GM12878 (cell line): ENCODE data around the gene SNRPA1. TPM values are rescaled to one million over a fixed set of nuclear protein-coding genes. Genes with fewer than 3 reads are reported as not detected.

Experiments used
- ATAC-seq: fragments of 200-7000 bp; cut with Tn5 transposase; 3 replicates; pipeline ENCODE4 v1.9.1; 2020; ENCODE audit warnings: mild to moderate bottlenecking, moderate library complexity
- BruUV-seq: library from RNA; stranded (reverse); fragments of 400-500 nt; replicated peaks from 2 replicates; lab custom pipeline; 2021; lab: Mats Ljungman, UMichigan
- CTCF ChIA-PET: fragments of 300-600 bp; sonication (Branson Sonifier 250); formaldehyde crosslinking; extraction: SDS; loops from one replicate; lab custom pipeline; 2021; ENCODE audit warnings: inconsistent platforms; lab: Yijun Ruan, JAX
- POLR2A ChIA-PET: fragments of 350-600 bp; formaldehyde crosslinking; extraction: SDS; loops from one replicate; lab custom pipeline; 2021; ENCODE audit warnings: inconsistent platforms; lab: Charles Lee
- RAD21 ChIA-PET: fragments of 300-600 bp; sonication (Branson Sonifier 250); formaldehyde crosslinking; loops from one replicate; lab custom pipeline; 2023; ENCODE audit warnings: antibody characterized with exemption; ENCODE audit not compliant: unreplicated experiment; lab: Charles Lee
- SMC1A ChIA-PET: fragments of 300-600 bp; sonication (Branson Sonifier 250); formaldehyde crosslinking; loops from one replicate; lab custom pipeline; 2023; ENCODE audit not compliant: unreplicated experiment, uncharacterized antibody; lab: Charles Lee
- DNase-seq: peaks from one replicate; pipeline ENCODE4 v3.0.0-alpha.2; 2011; ENCODE audit warnings: low read depth, low spot score
- FAIRE-seq: peaks from 3 replicates; lab custom pipeline; 2011; peaks lifted over from hg19 to GRCh38; lab: Jason Lieb, UNC
- H2AFZ ChIP-seq: 2 replicates; pipeline ENCODE4 v1.6.0; 2011; ENCODE audit warnings: low read depth, low read length, control low read depth; ENCODE audit not compliant: control insufficient read depth
- H3K27ac ChIP-seq: 2 replicates; pipeline ENCODE4 v1.5.1; 2011; ENCODE audit warnings: control low read depth; ENCODE audit not compliant: control insufficient read depth, insufficient read depth
- H3K27me3 ChIP-seq, 2 experiments: replicated peaks in 1 of 2; 2 replicates each; pipeline versions ENCODE4 v1.6.0 to v1.6.1; 2011; ENCODE audit warnings: low read length in 1 of 2; ENCODE audit not compliant: control insufficient read depth in 2 of 2, insufficient read depth in 2 of 2
- H3K36me3 ChIP-seq, 2 experiments: 2 replicates each; pipeline ENCODE4 v1.5.1; 2011; ENCODE audit warnings: low read length in 1 of 2; ENCODE audit not compliant: control insufficient read depth in 2 of 2, insufficient read depth in 2 of 2
- H3K4me1 ChIP-seq: 2 replicates; pipeline ENCODE4 v1.6.1; 2011; ENCODE audit warnings: mild to moderate bottlenecking, low read length, moderate library complexity, mixed read lengths; ENCODE audit not compliant: control insufficient read depth, insufficient read depth
- H3K4me2 ChIP-seq: 2 replicates; pipeline ENCODE4 v1.6.0; 2011; ENCODE audit warnings: control low read depth; ENCODE audit not compliant: control insufficient read depth, insufficient read depth
- H3K4me3 ChIP-seq: fragments of 200-600 bp; sonication (generic); 2 replicates; pipeline ENCODE4 v1.5.1; 2016
- H3K79me2 ChIP-seq: 2 replicates; pipeline ENCODE4 v1.6.0; 2011; ENCODE audit warnings: low read length; ENCODE audit not compliant: control insufficient read depth, insufficient read depth
- H3K9ac ChIP-seq: 2 replicates; pipeline ENCODE4 v1.8.0; 2011; ENCODE audit warnings: low read length, control low read depth, mixed read lengths; ENCODE audit not compliant: control insufficient read depth, insufficient read depth
- H3K9me3 ChIP-seq: replicated peaks from 3 replicates; pipeline ENCODE4 v1.5.1; 2011; ENCODE audit warnings: mild to moderate bottlenecking, low read length; ENCODE audit not compliant: control insufficient read depth, insufficient read depth
- H4K20me1 ChIP-seq: 2 replicates; pipeline ENCODE4 v1.6.0; 2011; ENCODE audit not compliant: control insufficient read depth, insufficient read depth
- BACH1 ChIP-seq: fragments of 450-650 bp; IDR thresholded peaks from 2 replicates; pipeline ENCODE4 v1.6.1; 2017; ENCODE audit warnings: mild to moderate bottlenecking, borderline replicate concordance
- BRCA1 ChIP-seq: IDR thresholded peaks from 2 replicates; pipeline ENCODE4 v1.6.1; 2011; ENCODE audit warnings: low read depth, low read length, improper control_type of control experiment
- CTCF ChIP-seq, 3 experiments: IDR thresholded peaks in 2 of 3; conservative IDR thresholded peaks in 1 of 3; 2 replicates each; pipeline ENCODE4 v1.5.1; 2011; ENCODE audit warnings: low read depth in 3 of 3, low read length in 3 of 3, mild to moderate bottlenecking in 3 of 3, control low read depth in 2 of 3, moderate library complexity in 2 of 3, inconsistent platforms in 1 of 3, mixed read lengths in 1 of 3; ENCODE audit not compliant: control insufficient read depth in 2 of 3, insufficient read depth in 1 of 3; ENCODE audit errors: extremely low read depth in 1 of 3
- EGR1 ChIP-seq, 2 experiments: IDR thresholded peaks; 1 replicate in 1 of 2; 2 replicates in 1 of 2; pipeline ENCODE4 v1.6.1; 2011 to 2012; ENCODE audit warnings: low read depth in 2 of 2, low read length in 2 of 2, borderline replicate concordance in 1 of 2, mild to moderate bottlenecking in 1 of 2, moderate library complexity in 1 of 2
- EP300 ChIP-seq, 2 experiments: fragments of 150-350 bp in 1 of 2; IDR thresholded peaks; 2 replicates each; pipeline ENCODE4 v1.6.1; 2011 to 2012; ENCODE audit warnings: low read depth in 2 of 2, low read length in 2 of 2, borderline replicate concordance in 1 of 2, improper control_type of control experiment in 1 of 2, inconsistent platforms in 1 of 2; ENCODE audit not compliant: control insufficient read depth in 1 of 2
- IRF3 ChIP-seq: fragments of 450-650 bp; IDR thresholded peaks from 2 replicates; pipeline ENCODE4 v1.6.1; 2014; ENCODE audit warnings: mild to moderate bottlenecking
- JUNB ChIP-seq: IDR thresholded peaks from 2 replicates; pipeline ENCODE4 v1.6.1; 2016; ENCODE audit warnings: antibody characterized with exemption, mild to moderate bottlenecking
- KAT2A ChIP-seq: conservative IDR thresholded peaks from 2 replicates; pipeline ENCODE4 v1.6.1; 2011; ENCODE audit warnings: low read depth, low read length; ENCODE audit not compliant: control insufficient read depth
- LARP7 ChIP-seq: fragments of 450-650 bp; IDR thresholded peaks from 2 replicates; pipeline ENCODE4 v1.6.1; 2017; ENCODE audit warnings: mild to moderate bottlenecking
- MLLT1 ChIP-seq: fragments of 450-650 bp; IDR thresholded peaks from 2 replicates; pipeline ENCODE4 v1.6.1; 2016; ENCODE audit warnings: mild to moderate bottlenecking
- NFXL1 ChIP-seq: fragments of 450-650 bp; IDR thresholded peaks from 2 replicates; pipeline ENCODE4 v1.6.1; 2017; ENCODE audit warnings: antibody characterized with exemption, mild to moderate bottlenecking, borderline replicate concordance
- NR2C2 ChIP-seq: IDR thresholded peaks from 2 replicates; pipeline ENCODE4 v1.6.1; 2011; ENCODE audit warnings: borderline replicate concordance, low read depth; ENCODE audit not compliant: control insufficient read depth, insufficient read length
- POU2F2 ChIP-seq: IDR thresholded peaks from 3 replicates; pipeline ENCODE4 v1.6.1; 2011; ENCODE audit warnings: low read depth, mild to moderate bottlenecking, low read length, borderline replicate concordance
- RCOR1 ChIP-seq: conservative IDR thresholded peaks from 2 replicates; pipeline ENCODE4 v1.6.1; 2012; ENCODE audit warnings: low read depth, low read length, improper control_type of control experiment
- SP1 ChIP-seq: IDR thresholded peaks from one replicate; pipeline ENCODE4 v1.6.1; 2011; ENCODE audit warnings: low read depth, low read length
- SREBF2 ChIP-seq: IDR thresholded peaks from 2 replicates; pipeline ENCODE4 v1.6.1; 2012; ENCODE audit warnings: mild to moderate bottlenecking, low read length
- ZNF217 ChIP-seq: fragments of 450-650 bp; IDR thresholded peaks from 2 replicates; pipeline ENCODE4 v1.6.1; 2017; ENCODE audit warnings: antibody characterized with exemption, mild to moderate bottlenecking
- WGBS: methylation state at CpG from one replicate; pipeline ENCODE4 v1.1.6; 2016; ENCODE audit warnings: low lambda C conversion rate; ENCODE audit not compliant: insufficient replicate concordance, insufficient coverage; ENCODE audit errors: missing lambda C conversion rate; 5-methylcytosine and 5-hydroxymethylcytosine counted together
- in situ Hi-C: fragments of 300-500 bp; cut with MboI; formaldehyde crosslinking; loops from 9 replicates; pipeline ENCODE4 v1.14.3; 2018; ENCODE audit warnings: mixed read lengths
- intact Hi-C: fragments of 100-400 bp; cut with micrococcal nuclease; formaldehyde crosslinking; loops from one replicate; pipeline ENCODE4 v1.14.2; 2022; ENCODE audit not compliant: unreplicated experiment
- polyA plus RNA-seq, 11 experiments: library from polyadenylated mRNA; depleted of rRNA in 4 of 11; unstranded in 6 of 11; stranded (reverse) in 5 of 11; fragments of >200 nt; fragmentation: Nextera tagmentation in 4 of 11; fragmentation: Illumina TruSeq in 1 of 11; extraction: Ambion mirVana in 4 of 11; extraction: Trizol in 1 of 11; gene quantifications; 1 replicate in 1 of 11; 2 replicates in 10 of 11; pipeline versions ENCODE4 v1.2.1 to v1.2.3, GENCODE V29; 2011 to 2016; ENCODE audit warnings: inconsistent platforms in 2 of 11, missing spikeins in 2 of 11, low read depth in 1 of 11
- total RNA-seq, 4 experiments: library from RNA; depleted of rRNA in 3 of 4; stranded (reverse); fragments of >200 nt in 3 of 4; fragmentation: Illumina TruSeq in 1 of 4; extraction: Trizol in 1 of 4; gene quantifications; 2 replicates each; pipeline versions ENCODE4 v1.2.1 to v1.2.3, GENCODE V29; 2013 to 2021

Gene SNRPA1
- total and polyA plus RNA-seq, 10 of the 15 experiments (the other 5 are each of a cell fraction or from before 2014, with no cell fraction given): 59.9 to 267 (median 161) TPM

- peak overlapping the region; percentile 66 for H3K4me2 ChIP-seq
- CTCF ChIA-PET: interaction anchor here (0.7 to 5.8 kb wide), 12 partner anchors 7 to 330 kb away, joined by 3 to 64 read pairs (median 6); no protein-coding TSS in a partner anchor
- intact Hi-C loops: no loop called here
- H3K4me1 ChIP-seq: peaks cover 29% of the 10 kb centered on the region
- TF ChIP-seq LARP7 (no peak), NFXL1 (no peak), SP1 (no peak), CTCF (IDR thresholded peaks at IDR 0.05 in 2 of 3, conservative IDR thresholded peaks at IDR 0.05 in 1 of 3; ENCODE audit: control insufficient read depth in 2 of 3, extremely low read depth in 1 of 3, insufficient read depth in 1 of 3, low read depth in 3 of 3, low read length in 3 of 3) (no peak), JUNB (no peak), MLLT1 (no peak), NR2C2 (no peak), EGR1 (IDR thresholded peaks at IDR 0.05; ENCODE audit: borderline replicate concordance in 1 of 2, low read depth in 2 of 2, low read length in 2 of 2) (no peak), SREBF2 (no peak), EP300 (IDR thresholded peaks at IDR 0.05; ENCODE audit: borderline replicate concordance in 1 of 2, control insufficient read depth in 1 of 2, low read depth in 2 of 2, low read length in 2 of 2) (no peak), BACH1 (no peak), IRF3 (no peak), BRCA1 (no peak), POU2F2 (no peak), KAT2A (no peak), ZNF217 (no peak), RCOR1 (no peak)
- no peaks in the 10 kb centered on the region for H3K27me3 ChIP-seq
- FAIRE-seq (no peak), DNase-seq (no peak), ATAC-seq (peak; percentile 3)
- H3K9me3 ChIP-seq: no peaks in the 10 kb centered on the region
- SMC1A ChIA-PET: interaction anchor here (1.1 to 10.3 kb wide), 22 partner anchors 8 to 157 kb away, joined by 3 to 119 read pairs (median 5); no protein-coding TSS in a partner anchor
- BruUV-seq: no TSS peak
- peak overlapping the region; percentile 52 for H3K4me3 ChIP-seq
- H3K79me2 ChIP-seq: peaks cover 88% of the 10 kb centered on the region
- WGBS: 82% methylated on average over 10 of the region's 10 CpGs
- peaks cover 0 to 3% of the 10 kb centered on the region in 2 experiments; a peak in 1 of 4 replicates for H3K36me3 ChIP-seq
- H2AFZ ChIP-seq: no peak overlapping the region
- RAD21 ChIA-PET: interaction anchor here (0.9 to 3.3 kb wide), 15 partner anchors 7 to 142 kb away, joined by 3 to 26 read pairs (median 5); no protein-coding TSS in a partner anchor
- no peak overlapping the region; the same call in 1 of the 2 replicates for H3K9ac ChIP-seq
- in situ Hi-C loops: no loop called here
- POLR2A ChIA-PET: interaction anchor here (0.5 to 2.0 kb wide), 8 partner anchors 8 to 279 kb away, joined by 3 to 7 read pairs (median 3); no protein-coding TSS in a partner anchor
- H3K27ac ChIP-seq: peak overlapping the region; percentile 4
- no peaks in the 10 kb centered on the region; the same call in 1 of the 2 replicates for H4K20me1 ChIP-seq
Observed at GRCh38 chr15:101246824-101247745, 48.0 kb downstream of the SNRPA1 start.
